ENCODE results near the gene BANK1.

BANK1 gene

GRCh38 chr4:102027961-102028360 is 237.4 kb downstream of the BANK1 start:
- no peak overlapping the region for H3K4me3 ChIP-seq (ENCODE audit: low read length)
- no peaks in the 10 kb centered on the region for H3K36me3 ChIP-seq (ENCODE audit: control insufficient read depth, insufficient read depth, low read length)
- no peaks in the 10 kb centered on the region for H3K4me1 ChIP-seq (ENCODE audit: control insufficient read depth, insufficient read depth, low read length)
- H3K27me3 ChIP-seq (ENCODE audit: control insufficient read depth, insufficient read depth, low read length) = no peaks in the 10 kb centered on the region
- H3K9ac ChIP-seq (ENCODE audit: low read length) = no peak overlapping the region
- H3K27ac ChIP-seq (ENCODE audit: low read depth, low read length) = no peak overlapping the region

GRCh38 chr4:102031406-102031805 is 240.9 kb downstream of the BANK1 start:
- Histone ChIP-seq H3K27me3 (ENCODE audit: control insufficient read depth, insufficient read depth, low read length) (no peaks in the 10 kb centered on the region), H3K9ac (ENCODE audit: low read length) (no peak overlapping the region), H3K4me3 (ENCODE audit: low read length) (no peak overlapping the region), H3K36me3 (ENCODE audit: control insufficient read depth, insufficient read depth, low read length) (no peaks in the 10 kb centered on the region), H3K4me1 (ENCODE audit: control insufficient read depth, insufficient read depth, low read length) (no peaks in the 10 kb centered on the region), H3K27ac (ENCODE audit: low read depth, low read length) (no peak overlapping the region)

- Histone ChIP-seq H3K9ac (ENCODE audit: low read length) (no peak overlapping the region), H3K27ac (ENCODE audit: low read depth, low read length) (no peak overlapping the region), H3K27me3 (ENCODE audit: control insufficient read depth, insufficient read depth, low read length) (no peaks in the 10 kb centered on the region), H3K36me3 (ENCODE audit: control insufficient read depth, insufficient read depth, low read length) (no peaks in the 10 kb centered on the region), H3K4me1 (ENCODE audit: control insufficient read depth, insufficient read depth, low read length) (peaks cover 3% of the 10 kb centered on the region), H3K4me3 (ENCODE audit: low read length) (no peak overlapping the region)
These were observed 245.5 kb downstream of the BANK1 start for GRCh38 chr4:102036016-102036415.

GRCh38 chr4:102036619-102037376 is 246.3 kb downstream of the BANK1 start:
- H3K27me3 ChIP-seq (ENCODE audit: control insufficient read depth, insufficient read depth, low read length) = no peaks in the 10 kb centered on the region
- no peak overlapping the region for H3K4me3 ChIP-seq (ENCODE audit: low read length)
- H3K4me1 ChIP-seq (ENCODE audit: control insufficient read depth, insufficient read depth, low read length) = peaks cover 3% of the 10 kb centered on the region
- no peak overlapping the region for H3K9ac ChIP-seq (ENCODE audit: low read length)
- no peaks in the 10 kb centered on the region for H3K36me3 ChIP-seq (ENCODE audit: control insufficient read depth, insufficient read depth, low read length)
- H3K27ac ChIP-seq (ENCODE audit: low read depth, low read length) = no peak overlapping the region

GRCh38 chr4:102037566-102037965 is 247.0 kb downstream of the BANK1 start:
- H3K4me1 ChIP-seq (ENCODE audit: control insufficient read depth, insufficient read depth, low read length) = peaks cover 3% of the 10 kb centered on the region
- H3K4me3 ChIP-seq (ENCODE audit: low read length) = no peak overlapping the region
- H3K36me3 ChIP-seq (ENCODE audit: control insufficient read depth, insufficient read depth, low read length) = no peaks in the 10 kb centered on the region
- H3K27me3 ChIP-seq (ENCODE audit: control insufficient read depth, insufficient read depth, low read length) = no peaks in the 10 kb centered on the region
- H3K9ac ChIP-seq (ENCODE audit: low read length) = no peak overlapping the region
- H3K27ac ChIP-seq (ENCODE audit: low read depth, low read length) = no peak overlapping the region

- H3K36me3 ChIP-seq (ENCODE audit: control insufficient read depth, insufficient read depth, low read length) = no peaks in the 10 kb centered on the region
- no peaks in the 10 kb centered on the region for H3K27me3 ChIP-seq (ENCODE audit: control insufficient read depth, insufficient read depth, low read length)
- H3K4me1 ChIP-seq (ENCODE audit: control insufficient read depth, insufficient read depth, low read length) = no peaks in the 10 kb centered on the region
These were observed 252.6 kb downstream of the BANK1 start for GRCh38 chr4:102042871-102043802.

GRCh38 chr4:102047616-102048015 is 257.1 kb downstream of the BANK1 start:
- H3K27me3 ChIP-seq (ENCODE audit: control insufficient read depth, insufficient read depth, low read length) = no peaks in the 10 kb centered on the region
- no peak overlapping the region for H3K9ac ChIP-seq (ENCODE audit: low read length)
- H3K27ac ChIP-seq (ENCODE audit: low read depth, low read length) = no peak overlapping the region
- H3K36me3 ChIP-seq (ENCODE audit: control insufficient read depth, insufficient read depth, low read length) = no peaks in the 10 kb centered on the region
- no peak overlapping the region for H3K4me3 ChIP-seq (ENCODE audit: low read length)
- no peaks in the 10 kb centered on the region for H3K4me1 ChIP-seq (ENCODE audit: control insufficient read depth, insufficient read depth, low read length)

More at GRCh38 chr4:102042871-102043802, 252.6 kb downstream of the BANK1 start:
- Histone ChIP-seq H3K9ac (ENCODE audit: low read length) (no peak overlapping the region), H3K4me3 (ENCODE audit: low read length) (no peak overlapping the region), H3K27ac (ENCODE audit: low read depth, low read length) (no peak overlapping the region)

GRCh38 chr4:102055805-102056204 is 265.3 kb downstream of the BANK1 start:
- Histone ChIP-seq H3K9ac (ENCODE audit: low read length) (no peak overlapping the region), H3K4me1 (ENCODE audit: control insufficient read depth, insufficient read depth, low read length) (no peaks in the 10 kb centered on the region), H3K4me3 (ENCODE audit: low read length) (no peak overlapping the region), H3K36me3 (ENCODE audit: control insufficient read depth, insufficient read depth, low read length) (no peaks in the 10 kb centered on the region), H3K27ac (ENCODE audit: low read depth, low read length) (no peak overlapping the region), H3K27me3 (ENCODE audit: control insufficient read depth, insufficient read depth, low read length) (no peaks in the 10 kb centered on the region)

GRCh38 chr4:102057122-102057521 is 266.6 kb downstream of the BANK1 start:
- Histone ChIP-seq H3K4me1 (ENCODE audit: control insufficient read depth, insufficient read depth, low read length) (no peaks in the 10 kb centered on the region), H3K36me3 (ENCODE audit: control insufficient read depth, insufficient read depth, low read length) (no peaks in the 10 kb centered on the region), H3K27ac (ENCODE audit: low read depth, low read length) (no peak overlapping the region), H3K4me3 (ENCODE audit: low read length) (no peak overlapping the region), H3K27me3 (ENCODE audit: control insufficient read depth, insufficient read depth, low read length) (no peaks in the 10 kb centered on the region), H3K9ac (ENCODE audit: low read length) (no peak overlapping the region)

- no peaks in the 10 kb centered on the region for H3K27me3 ChIP-seq (ENCODE audit: control insufficient read depth, insufficient read depth, low read length)
- H3K4me3 ChIP-seq (ENCODE audit: low read length) = no peak overlapping the region
- H3K36me3 ChIP-seq (ENCODE audit: control insufficient read depth, insufficient read depth, low read length) = no peaks in the 10 kb centered on the region
- no peaks in the 10 kb centered on the region for H3K4me1 ChIP-seq (ENCODE audit: control insufficient read depth, insufficient read depth, low read length)
- no peak overlapping the region for H3K27ac ChIP-seq (ENCODE audit: low read depth, low read length)
- H3K9ac ChIP-seq (ENCODE audit: low read length) = no peak overlapping the region
These were observed 270.6 kb downstream of the BANK1 start for GRCh38 chr4:102061133-102061532.

- Histone ChIP-seq H3K27me3 (ENCODE audit: control insufficient read depth, insufficient read depth, low read length) (no peaks in the 10 kb centered on the region), H3K4me1 (ENCODE audit: control insufficient read depth, insufficient read depth, low read length) (no peaks in the 10 kb centered on the region), H3K36me3 (ENCODE audit: control insufficient read depth, insufficient read depth, low read length) (no peaks in the 10 kb centered on the region), H3K27ac (ENCODE audit: low read depth, low read length) (no peak overlapping the region), H3K4me3 (ENCODE audit: low read length) (no peak overlapping the region), H3K9ac (ENCODE audit: low read length) (no peak overlapping the region)
These were observed 274.4 kb downstream of the BANK1 start for GRCh38 chr4:102064747-102065442.

GRCh38 chr4:102076622-102077021 is 286.1 kb downstream of the BANK1 start:
- H3K27me3 ChIP-seq (ENCODE audit: control insufficient read depth, insufficient read depth, low read length) = no peaks in the 10 kb centered on the region
- H3K9ac ChIP-seq (ENCODE audit: low read length) = no peak overlapping the region
- no peaks in the 10 kb centered on the region for H3K4me1 ChIP-seq (ENCODE audit: control insufficient read depth, insufficient read depth, low read length)
- H3K27ac ChIP-seq (ENCODE audit: low read depth, low read length) = no peak overlapping the region
- no peak overlapping the region for H3K4me3 ChIP-seq (ENCODE audit: low read length)
- no peaks in the 10 kb centered on the region for H3K36me3 ChIP-seq (ENCODE audit: control insufficient read depth, insufficient read depth, low read length)
